Endothelial cell of umbilical vein (primary cell): Measurements from ENCODE around the gene DRD4. TPM values are rescaled to one million over a fixed set of nuclear protein-coding genes. Genes with fewer than 3 reads are reported as not detected.

Experiments
- BruUV-seq: library from RNA; stranded (reverse); fragments of 400-500 nt; replicated peaks from 2 replicates; lab custom pipeline; 2021; lab: Mats Ljungman, UMichigan
- CTCF ChIA-PET: fragments of 300-600, 350-600 bp; sonication (Branson Sonifier 250); formaldehyde crosslinking; loops from one replicate; lab custom pipeline; 2021; ENCODE audit warnings: antibody characterized with exemption, inconsistent platforms; lab: Charles Lee
- POLR2A ChIA-PET: fragments of 300-600, 350-600 bp; sonication (Branson Sonifier 250); formaldehyde crosslinking; loops from one replicate; lab custom pipeline; 2021; ENCODE audit warnings: antibody characterized with exemption, inconsistent platforms; lab: Charles Lee
- DNase-seq: peaks from one replicate; pipeline ENCODE4 v3.0.0-alpha.2; 2011; ENCODE audit warnings: low read depth, low spot score
- FAIRE-seq: peaks from 2 replicates; lab custom pipeline; 2011; peaks lifted over from hg19 to GRCh38; lab: Jason Lieb, UNC
- H2AFZ ChIP-seq: 2 replicates; pipeline ENCODE4 v1.6.0; 2012; ENCODE audit warnings: low read depth, low read length, control low read depth, inconsistent platforms
- H3K27ac ChIP-seq: 2 replicates; pipeline ENCODE4 v1.5.1; 2011; ENCODE audit warnings: low read depth, mild to moderate bottlenecking, control low read depth, low read length, moderate library complexity; ENCODE audit not compliant: insufficient read depth
- H3K27me3 ChIP-seq, 2 experiments: 2 replicates each; pipeline versions ENCODE4 v1.6.0 to v1.6.1; 2011; ENCODE audit warnings: low read length in 2 of 2, mixed read lengths in 1 of 2; ENCODE audit not compliant: control insufficient read depth in 2 of 2, insufficient read depth in 2 of 2
- H3K36me3 ChIP-seq, 2 experiments: 2 replicates in 1 of 2; 3 replicates in 1 of 2; pipeline ENCODE4 v1.5.1; 2011; ENCODE audit warnings: low read length in 2 of 2, mild to moderate bottlenecking in 1 of 2, moderate library complexity in 1 of 2; ENCODE audit not compliant: control insufficient read depth in 2 of 2, insufficient read depth in 2 of 2; ENCODE audit errors: extremely low read depth in 1 of 2
- H3K4me1 ChIP-seq: 3 replicates; pipeline ENCODE4 v1.5.1; 2011; ENCODE audit warnings: mild to moderate bottlenecking, low read length; ENCODE audit not compliant: control insufficient read depth, insufficient read depth; ENCODE audit errors: extremely low read depth
- H3K4me2 ChIP-seq: 2 replicates; pipeline ENCODE4 v1.6.1; 2011; ENCODE audit warnings: low read length, control low read depth, mixed read lengths; ENCODE audit not compliant: insufficient read depth
- H3K4me3 ChIP-seq, 3 experiments: fragments of 200-600 bp in 1 of 3; sonication (generic), shearing (Covaris generic) in 1 of 3; replicated peaks in 1 of 3; 2 replicates each; pipeline ENCODE4 v1.5.1; 2011 to 2016; ENCODE audit warnings: control low read depth in 3 of 3, low read length in 3 of 3, mild to moderate bottlenecking in 2 of 3, inconsistent platforms in 1 of 3, low read depth in 1 of 3, moderate library complexity in 1 of 3; ENCODE audit not compliant: insufficient read depth in 1 of 3
- H3K79me2 ChIP-seq: 2 replicates; pipeline ENCODE4 v1.6.0; 2012; ENCODE audit warnings: low read length, inconsistent platforms; ENCODE audit not compliant: control insufficient read depth, insufficient read depth
- H3K9ac ChIP-seq: replicated peaks from 2 replicates; pipeline ENCODE3; 2011; ENCODE audit warnings: low read length, control low read depth; ENCODE audit not compliant: insufficient read depth; ENCODE audit errors: extremely low read depth
- H3K9me1 ChIP-seq: replicated peaks from 3 replicates; pipeline ENCODE4 v1.6.0; 2011; ENCODE audit warnings: mild to moderate bottlenecking, low read length; ENCODE audit not compliant: control insufficient read depth, insufficient read depth; ENCODE audit errors: extremely low read depth
- H3K9me3 ChIP-seq: replicated peaks from 2 replicates; pipeline ENCODE4 v1.5.1; 2012; ENCODE audit warnings: low read length, inconsistent platforms; ENCODE audit not compliant: control insufficient read depth, insufficient read depth
- H4K20me1 ChIP-seq: replicated peaks from 2 replicates; pipeline ENCODE3; 2011; ENCODE audit warnings: mild to moderate bottlenecking, low read length; ENCODE audit not compliant: control insufficient read depth, insufficient read depth; ENCODE audit errors: extremely low read depth
- EZH2 ChIP-seq: IDR thresholded peaks from 2 replicates; pipeline ENCODE4 v1.6.1; 2012; ENCODE audit warnings: borderline replicate concordance, low read depth, mild to moderate bottlenecking, moderate library complexity, low read length, inconsistent platforms; ENCODE audit not compliant: severe bottlenecking
- FOS ChIP-seq: IDR thresholded peaks from 2 replicates; pipeline ENCODE4 v1.6.1; 2011; ENCODE audit warnings: mild to moderate bottlenecking, low read length, moderate library complexity, borderline replicate concordance; ENCODE audit not compliant: insufficient read depth
- GATA2 ChIP-seq: IDR thresholded peaks from 2 replicates; pipeline ENCODE4 v1.7.0; 2011; ENCODE audit warnings: low read depth, mild to moderate bottlenecking, moderate library complexity, mixed read lengths, low read length; ENCODE audit not compliant: insufficient read length, insufficient read depth
- JUN ChIP-seq: IDR thresholded peaks from 2 replicates; pipeline ENCODE4 v1.6.1; 2011; ENCODE audit warnings: borderline replicate concordance, low read depth; ENCODE audit not compliant: insufficient read length, insufficient read depth
- MYC ChIP-seq: IDR thresholded peaks from one replicate; pipeline ENCODE4 v1.6.1; 2011; ENCODE audit warnings: mild to moderate bottlenecking, low read depth, low read length
- POLR2A ChIP-seq: IDR thresholded peaks from 2 replicates; pipeline ENCODE4 v1.6.1; 2012; ENCODE audit warnings: low read depth, mild to moderate bottlenecking, control low read depth, low read length
- POLR2AphosphoS5 ChIP-seq: IDR thresholded peaks from 2 replicates; pipeline ENCODE4 v1.6.1; 2012; ENCODE audit warnings: low read depth, mild to moderate bottlenecking, control low read depth, low read length, moderate library complexity; ENCODE audit not compliant: insufficient read depth
- dilution Hi-C: fragments of 300-500 bp; cut with MboI; formaldehyde crosslinking; loops from one replicate; pipeline ENCODE4 v1.15.0; 2019; ENCODE audit warnings: low sequenced_read_pairs; ENCODE audit not compliant: extremely low pct_ligation_motif_present
- intact Hi-C: fragments of 100-400 bp; cut with micrococcal nuclease; formaldehyde crosslinking; loops from one replicate; pipeline ENCODE4 v1.10.0; 2022
- polyA plus RNA-seq, 4 experiments: library from polyadenylated mRNA; depleted of rRNA in 3 of 4; stranded (reverse) in 3 of 4; unstranded in 1 of 4; fragments of >200 nt; gene quantifications; 2 replicates each; pipeline versions ENCODE4 v1.2.1 to v1.2.3, GENCODE V29; 2011 to 2012; ENCODE audit warnings: missing spikeins in 1 of 4
- total RNA-seq: library from RNA; stranded (reverse); gene quantifications from 2 replicates; pipeline ENCODE4 v1.2.3, GENCODE V29; 2021
- TF ChIP-seq, protein P1 (sequence below): IDR thresholded peaks from 2 replicates; pipeline ENCODE4 v1.6.1; 2011; ENCODE audit not compliant: insufficient read depth, insufficient read length
- TF ChIP-seq, protein P2 (sequence below), 2 donors: IDR thresholded peaks; 1 replicate in 1 of 2; 2 replicates in 1 of 2; pipeline ENCODE4 v1.5.1; 2011; ENCODE audit warnings: low read length in 2 of 2, mild to moderate bottlenecking in 2 of 2, moderate library complexity in 2 of 2, control low read depth in 1 of 2, inconsistent platforms in 1 of 2, low read depth in 1 of 2; ENCODE audit not compliant: insufficient read depth in 1 of 2; ENCODE audit errors: extremely low read depth in 1 of 2

DRD4 gene
- total and polyA plus RNA-seq, 2 donors (not counting 3 experiments of a cell fraction or from before 2014, with no cell fraction given) = 0.24 TPM; not detected in 1

DNA sequence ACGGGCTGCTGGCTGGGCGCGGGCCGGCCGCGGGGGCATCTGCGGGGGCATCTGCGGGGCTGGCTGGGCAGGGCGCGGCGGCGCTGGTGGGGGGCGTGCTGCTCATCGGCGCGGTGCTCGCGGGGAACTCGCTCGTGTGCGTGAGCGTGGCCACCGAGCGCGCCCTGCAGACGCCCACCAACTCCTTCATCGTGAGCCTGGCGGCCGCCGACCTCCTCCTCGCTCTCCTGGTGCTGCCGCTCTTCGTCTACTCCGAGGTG, 194 bp downstream of the DRD4 start:
- no peak for FAIRE-seq
- Histone ChIP-seq H3K79me2 (no peaks in the 10 kb centered on the region), H3K4me1 (peaks cover 4% of the 10 kb centered on the region), H3K4me3 (no peak overlapping the region), H3K9ac (no peak overlapping the region), H3K9me3 (no peaks in the 10 kb centered on the region), H3K27ac (no peak overlapping the region), H3K36me3 (no peaks in the 10 kb centered on the region), H3K27me3 (peaks cover 27 to 45% of the 10 kb centered on the region in 2 experiments), H4K20me1 (no peaks in the 10 kb centered on the region), H3K9me1 (no peaks in the 10 kb centered on the region), H2AFZ (no peak overlapping the region), H3K4me2 (no peak overlapping the region)
- BruUV-seq = no TSS peak
- ChIA-PET CTCF (no interaction called here), POLR2A (no interaction called here)
- no peak for DNase-seq
- TF ChIP-seq POLR2AphosphoS5 (no peak), MYC (no peak), GATA2 (no peak), EZH2 (no peak), JUN (no peak), FOS (no peak), POLR2A (no peak)
- TF ChIP-seq, protein P1, sequence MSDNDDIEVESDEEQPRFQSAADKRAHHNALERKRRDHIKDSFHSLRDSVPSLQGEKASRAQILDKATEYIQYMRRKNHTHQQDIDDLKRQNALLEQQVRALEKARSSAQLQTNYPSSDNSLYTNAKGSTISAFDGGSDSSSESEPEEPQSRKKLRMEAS = no peak
- TF ChIP-seq, protein P2, sequence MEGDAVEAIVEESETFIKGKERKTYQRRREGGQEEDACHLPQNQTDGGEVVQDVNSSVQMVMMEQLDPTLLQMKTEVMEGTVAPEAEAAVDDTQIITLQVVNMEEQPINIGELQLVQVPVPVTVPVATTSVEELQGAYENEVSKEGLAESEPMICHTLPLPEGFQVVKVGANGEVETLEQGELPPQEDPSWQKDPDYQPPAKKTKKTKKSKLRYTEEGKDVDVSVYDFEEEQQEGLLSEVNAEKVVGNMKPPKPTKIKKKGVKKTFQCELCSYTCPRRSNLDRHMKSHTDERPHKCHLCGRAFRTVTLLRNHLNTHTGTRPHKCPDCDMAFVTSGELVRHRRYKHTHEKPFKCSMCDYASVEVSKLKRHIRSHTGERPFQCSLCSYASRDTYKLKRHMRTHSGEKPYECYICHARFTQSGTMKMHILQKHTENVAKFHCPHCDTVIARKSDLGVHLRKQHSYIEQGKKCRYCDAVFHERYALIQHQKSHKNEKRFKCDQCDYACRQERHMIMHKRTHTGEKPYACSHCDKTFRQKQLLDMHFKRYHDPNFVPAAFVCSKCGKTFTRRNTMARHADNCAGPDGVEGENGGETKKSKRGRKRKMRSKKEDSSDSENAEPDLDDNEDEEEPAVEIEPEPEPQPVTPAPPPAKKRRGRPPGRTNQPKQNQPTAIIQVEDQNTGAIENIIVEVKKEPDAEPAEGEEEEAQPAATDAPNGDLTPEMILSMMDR (IDR thresholded peaks at IDR 0.05; ENCODE audit: extremely low read depth in 1 of 2, insufficient read depth in 1 of 2, low read depth in 1 of 2, low read length in 2 of 2) = no peak
- intact Hi-C loops = no loop called here
- dilution Hi-C loops = no loop called here
